ENCODE measurements around the gene AOPEP.

GRCh38 chr9:94961870-94962269, 235.4 kb downstream of the AOPEP start:
- TF ChIP-seq CTCF (IDR thresholded peaks at IDR 0.05; ENCODE audit: low read length), result no peak
- TF ChIP-seq EZH2 (IDR thresholded peaks at IDR 0.05; ENCODE audit: borderline replicate concordance, low read length), result no peak

All from OCI-LY1 (cell line).